HEK293 (cell line): Measurements from ENCODE around the gene RPUSD1.

Experiments
- GLI4 ChIP-seq: fragments of 450-650 bp; formaldehyde crosslinking; IDR thresholded peaks from 2 replicates; pipeline ENCODE4 v1.5.1; 2016; ENCODE audit warnings: missing biosample characterization, missing genetic modification characterization
- MEIS1 ChIP-seq: sonication (generic); formaldehyde crosslinking; IDR thresholded peaks from 2 replicates; pipeline ENCODE4 v1.8.1; 2022; ENCODE audit warnings: missing genetic modification reagents, mild to moderate bottlenecking, borderline replicate concordance
- PRDM10 ChIP-seq: fragments of 450-650 bp; formaldehyde crosslinking; IDR thresholded peaks from 2 replicates; pipeline ENCODE4 v1.5.1; 2016; ENCODE audit warnings: missing biosample characterization, missing genetic modification characterization
- RBAK ChIP-seq: fragments of 450-650 bp; formaldehyde crosslinking; IDR thresholded peaks from 2 replicates; pipeline ENCODE4 v1.5.1; 2016; ENCODE audit warnings: missing biosample characterization, missing genetic modification characterization
- REPIN1 ChIP-seq: fragments of 450-650 bp; formaldehyde crosslinking; IDR thresholded peaks from 2 replicates; pipeline ENCODE4 v1.5.1; 2017; ENCODE audit warnings: missing biosample characterization, missing genetic modification characterization, low read depth
- TCF7L2 ChIP-seq: IDR thresholded peaks from 2 replicates; pipeline ENCODE4 v1.6.1; 2011; ENCODE audit warnings: low read depth, mild to moderate bottlenecking, inconsistent platforms, low read length, moderate library complexity, borderline replicate concordance
- TSHZ1 ChIP-seq: fragments of 450-650 bp; formaldehyde crosslinking; IDR thresholded peaks from 2 replicates; pipeline ENCODE4 v1.5.1; 2016; ENCODE audit warnings: missing biosample characterization, missing genetic modification characterization, borderline replicate concordance
- ZBTB6 ChIP-seq: fragments of 450-650 bp; formaldehyde crosslinking; IDR thresholded peaks from 2 replicates; pipeline ENCODE4 v1.5.1; 2017; ENCODE audit warnings: missing biosample characterization, missing genetic modification characterization
- ZEB2 ChIP-seq: fragments of 450-650 bp; formaldehyde crosslinking; IDR thresholded peaks from 2 replicates; pipeline ENCODE4 v1.5.1; 2016; ENCODE audit warnings: missing biosample characterization, missing genetic modification characterization
- ZFHX2 ChIP-seq: fragments of 450-650 bp; formaldehyde crosslinking; conservative IDR thresholded peaks from 2 replicates; pipeline ENCODE4 v1.5.1; 2016; ENCODE audit warnings: missing biosample characterization, missing genetic modification characterization
- ZNF169 ChIP-seq: fragments of 450-650 bp; formaldehyde crosslinking; IDR thresholded peaks from 2 replicates; pipeline ENCODE4 v1.5.1; 2016; ENCODE audit warnings: missing biosample characterization, missing genetic modification characterization
- ZNF202 ChIP-seq: fragments of 450-650 bp; formaldehyde crosslinking; IDR thresholded peaks from 2 replicates; pipeline ENCODE4 v1.5.1; 2016; ENCODE audit warnings: missing biosample characterization, missing genetic modification characterization, borderline replicate concordance
- ZNF26 ChIP-seq: fragments of 450-650 bp; formaldehyde crosslinking; IDR thresholded peaks from 2 replicates; pipeline ENCODE4 v1.5.1; 2016; ENCODE audit warnings: missing biosample characterization, missing genetic modification characterization
- ZNF350 ChIP-seq: fragments of 450-650 bp; formaldehyde crosslinking; IDR thresholded peaks from 2 replicates; pipeline ENCODE4 v1.5.0; 2017; ENCODE audit warnings: missing biosample characterization, mild to moderate bottlenecking, missing genetic modification characterization
- ZNF449 ChIP-seq: fragments of 450-650 bp; formaldehyde crosslinking; IDR thresholded peaks from 2 replicates; pipeline ENCODE4 v1.5.1; 2017; ENCODE audit warnings: missing biosample characterization, mild to moderate bottlenecking, missing genetic modification characterization, moderate library complexity
- ZNF48 ChIP-seq: fragments of 450-650 bp; formaldehyde crosslinking; IDR thresholded peaks from 2 replicates; pipeline ENCODE4 v1.5.1; 2016; ENCODE audit warnings: missing biosample characterization, missing genetic modification characterization
- ZNF530 ChIP-seq: fragments of 450-650 bp; formaldehyde crosslinking; IDR thresholded peaks from 2 replicates; pipeline ENCODE4 v1.5.1; 2016; ENCODE audit warnings: low read depth, missing biosample characterization, missing genetic modification characterization
- ZNF560 ChIP-seq: fragments of 450-650 bp; formaldehyde crosslinking; IDR thresholded peaks from 2 replicates; pipeline ENCODE4 v1.5.1; 2017; ENCODE audit warnings: missing biosample characterization, missing genetic modification characterization, borderline replicate concordance
- ZNF639 ChIP-seq: fragments of 450-650 bp; formaldehyde crosslinking; IDR thresholded peaks from 2 replicates; pipeline ENCODE4 v1.5.1; 2016; ENCODE audit warnings: missing biosample characterization, missing genetic modification characterization
- ZNF658 ChIP-seq: fragments of 450-650 bp; formaldehyde crosslinking; IDR thresholded peaks from 2 replicates; pipeline ENCODE4; 2016; ENCODE audit warnings: missing biosample characterization, missing genetic modification characterization
- ZNF776 ChIP-seq: fragments of 450-650 bp; formaldehyde crosslinking; IDR thresholded peaks from 2 replicates; pipeline ENCODE4 v1.5.0; 2017; ENCODE audit warnings: missing biosample characterization, missing genetic modification characterization, borderline replicate concordance
- ZSCAN16 ChIP-seq: fragments of 450-650 bp; formaldehyde crosslinking; IDR thresholded peaks from 2 replicates; pipeline ENCODE4 v1.5.1; 2016; ENCODE audit warnings: missing biosample characterization, missing genetic modification characterization
- ZSCAN5A ChIP-seq: fragments of 450-650 bp; formaldehyde crosslinking; IDR thresholded peaks from 2 replicates; pipeline ENCODE4 v1.5.1; 2016; ENCODE audit warnings: missing biosample characterization, missing genetic modification characterization

RPUSD1 gene

GRCh38 chr16:807347-808084 lies 19.3 kb upstream of the RPUSD1 start (continued):
- 0 out of 2 replicates have a peak, but pooled peaks have one; percentile 30 for TF ChIP-seq ZSCAN5A (tag by site-specific recombination)
- TF ChIP-seq ZNF350, result no peak
- TF ChIP-seq RBAK (tag by site-specific recombination), result no peak
- no peak; the same call in 1 of the 2 replicates for TF ChIP-seq REPIN1 (tag by site-specific recombination)
- TF ChIP-seq MEIS1 (CRISPR knock-in tag), result no peak
- peak; percentile 69 for TF ChIP-seq TSHZ1 (tag by site-specific recombination)
- TF ChIP-seq ZNF560 (tag by site-specific recombination), result no peak
- no peak for TF ChIP-seq TCF7L2
- TF ChIP-seq ZNF658 (tag by site-specific recombination), result no peak
- TF ChIP-seq ZBTB6 (tag by site-specific recombination), result no peak
- peak; percentile 79; the same call in 1 of the 2 replicates for TF ChIP-seq ZNF639 (tag by site-specific recombination)
- TF ChIP-seq ZEB2, result peak; percentile 98
- no peak for TF ChIP-seq ZNF169 (tag by site-specific recombination)
- TF ChIP-seq ZNF530 (tag by site-specific recombination), result no peak
- no peak for TF ChIP-seq PRDM10
- TF ChIP-seq ZNF26 (tag by site-specific recombination), result no peak
- peak; percentile 29 for TF ChIP-seq ZFHX2 (tag by site-specific recombination)
- TF ChIP-seq ZNF776 (tag by site-specific recombination), result no peak
- TF ChIP-seq GLI4 (tag by site-specific recombination), result no peak
- peak; percentile 49 for TF ChIP-seq ZNF449
- no peak for TF ChIP-seq ZNF202
- no peak for TF ChIP-seq ZNF48 (tag by site-specific recombination)
- no peak for TF ChIP-seq ZSCAN16 (tag by site-specific recombination)
